Fibroblast of skin of right quadriceps (primary cell): ENCODE results near the gene GTF2IRD2.
"Not testable (repeated sequence)": the region's sequence is repeated elsewhere in the genome, so short reads cannot be mapped to it uniquely, and the experiment has no call there.

ENCODE experiments used
- DNase-seq: peaks from one replicate; pipeline ENCODE4 v3.0.0-alpha.2; 2013

GTF2IRD2 gene

DNA sequence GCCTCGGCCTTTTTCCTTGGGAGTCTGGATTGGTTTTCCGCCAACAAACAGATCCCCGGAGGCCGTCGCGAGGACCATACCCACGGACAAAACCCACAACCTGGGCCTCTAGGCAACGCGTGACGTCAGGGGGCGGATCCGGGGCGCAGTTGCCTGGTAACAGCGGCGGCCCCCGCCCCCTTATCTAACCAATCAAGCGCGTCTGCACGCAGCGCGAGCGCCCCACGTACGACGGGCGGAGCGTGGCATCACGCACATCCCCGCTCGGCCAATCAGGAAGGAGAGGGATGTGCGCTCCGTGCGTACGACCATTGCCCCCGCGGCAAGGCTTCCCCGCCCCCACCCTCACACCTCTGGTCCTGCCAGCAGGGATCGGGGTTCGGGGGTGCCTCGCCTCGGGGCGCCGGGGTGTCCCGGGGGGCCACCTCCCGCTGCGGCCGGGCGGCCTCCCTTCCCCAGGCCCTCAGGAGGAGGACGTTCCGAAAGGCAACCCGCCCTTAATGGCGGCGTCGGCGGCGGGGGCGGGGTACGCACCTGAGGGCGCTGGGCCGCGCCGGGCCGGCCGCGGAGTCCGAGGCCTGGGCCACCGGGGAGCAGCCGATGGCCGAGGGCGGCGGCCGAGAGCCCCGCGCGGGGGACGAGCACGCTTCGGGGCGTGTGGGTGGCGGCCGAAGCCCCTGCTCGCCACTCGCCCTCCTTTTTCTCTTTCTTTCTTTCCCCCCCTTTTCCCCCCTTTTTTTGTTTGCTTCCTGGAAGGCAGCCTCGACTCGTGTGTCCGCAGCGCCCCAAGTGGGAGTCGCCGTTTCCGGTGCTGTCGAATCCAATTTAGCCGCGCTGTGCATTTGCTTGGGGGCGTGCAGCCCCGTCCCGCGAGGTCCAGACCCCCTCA is at the start of gene GTF2IRD2:
GTF2IRD2 (minus strand) TSS at position 773 of the 889 bp plus-strand sequence. CDS start 15,227 bp downstream, outside the sequence.
- DNase-seq = not testable (repeated sequence)

DNA sequence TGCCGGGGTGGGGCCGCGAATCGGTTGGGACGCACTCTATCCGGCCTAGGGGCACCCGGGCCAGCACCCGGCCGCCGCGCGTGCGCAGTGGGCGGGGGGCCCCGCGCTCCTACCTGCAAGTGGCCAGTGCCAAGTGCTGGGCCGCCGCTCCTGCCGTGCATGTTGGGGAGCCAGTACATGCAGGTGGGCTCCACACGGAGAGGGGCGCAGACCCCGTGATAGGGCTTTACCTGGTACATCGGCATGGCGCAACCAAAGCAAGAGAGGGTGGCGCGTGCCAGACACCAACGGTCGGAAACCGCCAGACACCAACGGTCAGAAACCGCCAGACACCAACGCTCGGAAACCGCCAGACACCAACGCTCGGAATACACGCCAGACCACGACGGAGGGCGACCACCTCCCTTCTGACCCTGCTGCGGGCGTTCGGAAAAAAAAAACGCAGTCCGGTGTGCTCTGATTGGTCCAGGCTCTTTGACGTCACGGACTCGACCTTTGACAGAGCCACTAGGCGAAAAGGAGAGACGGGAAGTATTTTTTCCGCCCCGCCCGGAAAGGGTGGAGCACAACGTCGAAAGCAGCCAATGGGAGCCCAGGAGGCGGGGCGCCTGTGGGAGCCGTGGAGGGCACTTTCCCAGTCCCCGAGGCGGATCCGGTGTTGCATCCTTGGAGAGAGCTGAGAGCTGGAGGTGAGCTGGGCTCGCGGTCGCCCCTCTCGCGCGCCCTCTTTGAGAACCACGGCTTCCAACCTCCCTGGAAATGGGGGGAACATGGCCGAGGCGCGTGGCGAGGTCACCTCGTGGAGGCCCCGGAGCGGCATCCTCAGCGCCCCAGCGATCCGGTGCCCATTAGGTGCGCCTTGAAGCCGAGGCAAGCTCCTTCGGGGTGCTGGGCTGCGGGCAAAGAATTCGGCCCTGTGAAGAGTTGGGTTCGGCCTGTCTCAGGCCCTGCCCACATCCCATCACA is 39.0 kb upstream of the GTF2IRD2 start:
- peak; percentile 77 for DNase-seq

DNA sequence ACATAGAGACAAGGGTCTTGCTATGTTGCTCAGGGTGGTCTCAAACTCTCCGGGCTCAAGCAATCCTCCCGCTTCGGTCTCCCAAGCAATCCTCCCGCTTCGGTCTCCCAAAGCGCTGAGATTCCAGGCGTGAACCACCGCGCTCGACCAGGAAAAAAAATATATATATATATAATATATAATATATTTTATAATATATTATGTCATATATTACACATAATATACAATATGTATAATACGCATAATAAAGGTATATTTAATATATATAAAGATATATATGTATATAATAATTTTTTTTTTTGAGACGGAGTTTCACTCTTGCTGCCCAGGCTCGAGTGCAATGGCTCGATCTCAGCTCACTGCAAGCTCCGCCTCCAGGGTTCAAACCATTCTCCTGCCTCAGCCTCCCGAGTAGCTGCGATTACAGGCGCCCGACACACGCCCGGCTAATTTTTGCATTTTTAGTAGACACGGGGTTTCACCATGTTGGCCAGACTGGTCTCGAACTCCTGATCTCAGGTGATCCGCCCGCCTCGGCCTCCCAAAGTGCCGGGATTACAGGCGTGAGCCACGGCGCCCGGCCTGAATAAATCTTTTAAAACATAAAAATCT is 38.2 kb upstream of the GTF2IRD2 start:
- not testable (repeated sequence) for DNase-seq

DNA sequence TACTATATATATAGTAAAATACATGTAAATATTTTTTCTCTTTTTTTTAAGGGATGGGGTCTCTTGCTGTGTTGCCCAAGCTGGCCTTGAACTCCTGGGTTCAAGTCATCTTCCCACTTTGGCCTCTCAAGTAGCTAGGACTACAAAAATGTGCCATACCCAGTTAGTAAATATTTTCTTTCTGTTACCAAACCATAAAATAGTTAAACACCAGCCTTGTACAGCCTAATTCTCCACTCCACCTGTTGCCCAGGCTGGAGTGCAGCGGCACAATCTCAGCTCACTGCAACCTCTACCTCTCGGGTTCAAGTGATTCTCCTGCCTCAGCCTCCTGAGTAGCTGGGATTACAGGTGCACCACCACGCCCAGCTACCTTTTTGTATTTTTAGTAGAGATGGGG is 33.9 kb upstream of the GTF2IRD2 start:
- not testable (repeated sequence) for DNase-seq

DNA sequence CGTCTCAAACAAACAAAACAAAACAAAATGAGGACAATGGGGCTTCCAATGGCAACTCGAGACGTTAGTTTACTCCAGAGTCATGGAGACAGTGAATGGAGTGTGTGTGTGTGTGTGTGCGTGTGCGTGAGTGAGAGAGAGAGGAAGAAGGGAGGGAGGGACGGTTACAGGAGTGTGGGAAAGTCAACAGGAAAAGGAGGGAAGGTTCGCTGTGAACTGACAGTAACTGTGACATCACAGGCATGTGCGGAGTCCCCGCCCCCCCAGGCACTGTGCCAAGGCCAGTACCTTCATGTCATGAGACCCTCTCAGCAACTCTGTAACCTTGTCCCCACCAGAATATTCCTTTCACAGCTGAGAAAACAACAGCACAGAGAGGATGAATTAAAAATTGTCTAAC is 30.7 kb upstream of the GTF2IRD2 start:
- not testable (repeated sequence) for DNase-seq

DNA sequence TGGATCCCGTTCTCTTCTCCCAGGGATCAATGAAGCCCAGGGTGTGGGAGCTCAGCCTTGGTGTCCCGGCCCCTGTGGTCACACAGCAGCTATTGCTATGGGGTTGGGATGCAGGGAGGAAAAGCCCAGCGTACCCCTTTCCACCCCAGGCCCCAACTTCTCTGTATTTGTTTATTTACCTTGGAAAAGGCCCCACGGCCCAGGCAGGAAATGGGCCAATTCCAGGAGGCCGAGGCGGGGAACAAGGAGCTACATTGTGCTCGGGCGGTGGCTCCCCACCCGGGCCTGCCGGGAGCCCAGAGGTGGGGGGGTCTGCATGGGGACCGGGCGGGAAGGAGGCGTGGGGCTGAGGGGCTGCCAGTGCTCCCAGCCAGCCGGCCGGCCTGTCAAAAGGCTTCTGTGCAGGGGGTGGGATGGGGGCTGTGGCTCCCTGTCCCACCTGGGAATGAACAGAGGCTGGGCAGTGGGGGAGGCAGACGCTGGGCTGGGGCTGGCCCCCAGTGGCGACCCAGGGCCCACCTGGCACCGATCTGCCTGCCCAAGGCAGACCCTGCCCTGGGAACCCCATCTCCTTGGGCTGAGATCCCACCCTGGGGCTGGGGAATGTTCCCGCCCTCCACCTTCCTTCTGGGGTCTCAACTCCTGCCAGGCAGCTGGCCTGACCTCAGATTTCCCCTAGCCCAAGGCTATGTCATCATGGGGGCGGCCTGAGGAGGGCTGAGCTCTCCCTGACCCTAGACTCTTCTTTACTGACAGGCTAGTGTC is 23.5 kb upstream of the GTF2IRD2 start:
- DNase-seq = peak; percentile 1

DNA sequence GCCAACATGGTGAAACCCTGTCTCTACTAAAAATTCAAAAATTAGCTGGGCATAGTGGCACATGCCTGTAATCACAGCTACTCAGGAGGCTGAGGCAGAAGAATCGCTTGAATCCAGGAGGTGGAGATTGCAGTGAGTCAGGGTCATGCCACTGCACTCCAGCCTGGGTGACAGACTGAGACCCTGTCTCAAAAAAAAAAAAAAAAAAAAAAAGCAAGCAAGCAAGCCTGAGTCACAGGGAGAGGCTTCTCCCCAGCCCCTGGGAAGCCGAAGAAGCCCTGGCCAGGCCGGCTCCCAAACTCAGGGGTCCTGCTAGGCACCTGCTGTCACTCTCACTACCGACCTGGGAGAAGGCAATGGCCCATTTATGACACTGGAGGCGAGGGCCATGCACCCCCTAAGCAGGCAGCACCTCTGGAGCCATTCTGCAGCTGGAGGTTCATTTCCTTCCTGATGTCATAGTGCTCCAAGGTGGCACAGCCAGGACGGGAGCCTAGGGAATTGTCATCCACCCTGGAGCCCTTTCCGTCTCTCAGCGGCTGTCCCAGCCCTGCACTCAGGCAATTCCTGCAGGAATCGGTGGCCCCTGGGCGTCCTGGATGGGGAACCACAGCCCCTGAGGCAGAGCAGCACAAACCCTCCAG is 22.8 kb upstream of the GTF2IRD2 start:
- DNase-seq = not testable (repeated sequence)

DNA sequence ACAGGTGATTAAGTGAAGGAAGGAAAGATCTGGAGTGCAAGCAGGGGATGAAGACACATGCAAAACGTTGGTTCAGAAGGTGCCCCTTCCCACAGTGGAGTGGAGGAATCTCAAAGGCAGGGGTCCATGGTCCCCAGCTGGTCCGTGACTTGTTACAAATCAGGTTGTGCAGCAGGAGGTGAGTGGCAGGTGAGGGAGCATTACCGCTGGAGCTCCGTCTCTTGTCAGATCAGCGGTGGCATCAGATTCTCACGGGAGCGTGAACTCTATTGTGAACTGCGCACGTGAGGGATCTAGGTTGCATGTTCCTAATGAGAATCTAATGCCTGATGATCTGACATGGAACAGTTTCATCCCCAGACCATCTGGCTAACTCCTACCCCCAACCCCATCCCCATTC is 21.1 kb upstream of the GTF2IRD2 start:
- not testable (repeated sequence) for DNase-seq

DNA sequence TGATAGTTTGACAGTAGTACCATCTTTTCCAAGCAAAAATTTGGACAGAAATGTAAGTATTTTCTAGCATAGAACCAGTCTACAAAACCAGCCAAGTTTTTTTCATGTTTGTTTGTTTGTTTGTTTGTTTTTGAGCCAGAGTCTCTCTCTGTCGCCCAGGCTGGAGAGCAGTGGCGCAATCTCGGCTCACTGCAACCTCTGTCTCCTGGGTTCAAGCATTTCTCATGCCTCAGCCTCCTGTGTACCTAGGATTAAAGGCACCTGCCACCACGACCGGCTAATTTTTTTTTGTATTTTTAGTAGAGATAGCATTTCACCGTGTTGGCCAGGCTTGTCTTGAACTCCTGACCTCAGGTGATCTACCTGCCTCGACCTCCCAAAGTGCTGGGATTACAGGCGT is 14.4 kb upstream of the GTF2IRD2 start:
- DNase-seq = not testable (repeated sequence)

DNA sequence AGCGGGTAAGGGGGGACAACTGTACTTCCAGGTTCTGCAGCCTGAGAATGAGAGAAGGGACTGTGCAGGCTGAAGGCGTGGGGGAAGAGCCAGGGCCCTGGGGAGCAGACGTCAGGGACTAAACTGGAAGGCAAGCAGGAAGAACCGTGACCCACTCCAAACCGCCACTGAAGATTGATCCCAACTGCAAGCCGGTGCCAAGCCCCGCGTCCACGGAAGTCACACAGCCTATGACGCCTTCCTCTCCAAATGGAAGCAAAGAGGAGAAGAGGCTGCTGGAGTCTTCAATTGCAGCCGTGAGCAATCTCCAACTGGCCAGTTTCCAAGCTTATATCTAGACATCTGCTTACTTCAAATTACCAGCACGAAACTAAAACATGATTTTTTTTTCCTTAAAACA is 1.6 kb downstream of the GTF2IRD2 start:
- DNase-seq = not testable (repeated sequence)

DNA sequence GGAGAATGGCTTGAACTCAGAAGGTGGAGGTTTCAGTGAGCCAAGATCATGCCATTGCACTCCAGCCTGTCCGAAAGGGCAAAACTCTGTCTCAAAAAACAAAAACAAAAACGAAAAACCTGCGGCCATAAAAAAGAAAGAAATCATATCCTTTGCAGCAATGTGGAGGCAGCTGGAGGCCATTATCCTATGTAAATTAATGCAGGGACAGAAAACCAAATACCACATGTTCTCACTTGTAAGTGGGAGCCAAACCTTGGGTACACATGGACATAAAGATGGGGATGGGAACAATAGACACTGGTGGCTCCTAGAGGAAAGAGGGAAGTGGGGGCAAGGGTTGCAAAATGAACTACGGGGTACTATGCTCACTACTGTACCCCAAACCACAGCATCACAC is 21.0 kb downstream of the GTF2IRD2 start:
- DNase-seq = not testable (repeated sequence)

DNA sequence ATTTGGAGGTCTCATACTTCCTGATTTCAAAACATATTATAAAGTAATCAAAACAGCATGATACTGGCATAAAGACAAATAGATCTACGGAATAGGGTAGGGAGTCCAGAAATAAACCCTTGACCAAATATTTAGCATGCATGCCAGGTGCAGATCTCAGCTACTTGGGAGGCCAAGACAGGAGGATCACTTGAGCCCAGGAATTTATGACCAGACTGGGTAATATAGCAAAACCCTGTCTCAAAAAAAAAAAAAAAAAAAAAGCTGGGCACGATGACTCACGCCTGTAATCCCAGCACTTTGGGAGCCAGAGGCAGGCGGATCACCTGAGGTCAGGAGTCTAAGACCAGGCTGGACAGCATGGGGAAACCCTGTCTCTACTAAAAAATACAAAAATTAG is 21.4 kb downstream of the GTF2IRD2 start:
- not testable (repeated sequence) for DNase-seq

DNA sequence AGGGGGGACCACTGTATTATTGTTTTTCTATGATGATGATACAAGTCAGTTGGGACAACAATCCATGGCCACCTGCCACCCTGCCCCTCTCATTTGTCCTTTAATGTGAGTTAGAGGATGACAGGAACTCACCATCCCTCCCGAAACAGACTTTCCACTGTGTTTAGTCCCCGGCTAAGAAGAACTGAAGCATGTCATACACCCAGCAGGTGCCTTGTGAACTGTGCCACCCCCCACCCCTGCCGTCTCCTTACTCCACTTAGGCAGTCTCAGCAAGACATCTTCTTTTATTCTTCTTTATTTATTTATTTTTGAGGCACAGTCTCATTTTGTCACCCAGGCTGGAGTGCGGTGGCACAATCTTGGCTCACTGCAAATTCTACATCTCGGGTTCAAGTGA is 30.1 kb downstream of the GTF2IRD2 start:
- DNase-seq = not testable (repeated sequence)

DNA sequence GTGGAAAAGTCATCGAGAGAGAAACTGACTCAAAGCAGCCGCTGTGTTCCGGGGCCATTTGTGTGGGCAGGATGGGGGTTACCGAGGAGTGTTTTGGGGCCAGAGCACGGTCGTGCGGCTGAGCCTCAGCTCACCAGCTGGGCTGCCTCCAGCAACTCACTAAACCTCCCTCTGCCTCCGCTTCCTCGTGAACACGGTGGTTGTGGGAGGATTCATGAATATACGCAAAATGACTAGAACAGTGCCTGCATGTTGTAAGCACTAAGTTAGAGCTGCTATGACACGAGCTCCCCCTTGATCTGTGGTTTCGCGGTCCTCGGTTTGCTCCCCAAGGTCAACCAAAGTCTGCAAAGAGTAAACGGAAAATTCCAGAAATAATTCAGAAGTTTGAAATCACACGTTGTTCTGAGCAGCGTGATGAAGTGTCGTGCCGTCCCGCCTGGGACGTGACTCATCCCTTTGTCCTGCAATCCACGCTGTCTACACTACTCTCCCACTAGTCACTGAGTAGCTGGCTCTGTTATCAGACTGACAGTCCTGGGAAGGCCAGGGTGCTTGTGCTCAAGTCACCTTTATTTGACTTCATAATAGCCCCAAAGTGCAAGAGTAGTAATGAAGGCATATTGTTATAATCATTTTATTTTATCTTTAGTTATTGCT is 31.1 kb downstream of the GTF2IRD2 start:
- not testable (repeated sequence) for DNase-seq

DNA sequence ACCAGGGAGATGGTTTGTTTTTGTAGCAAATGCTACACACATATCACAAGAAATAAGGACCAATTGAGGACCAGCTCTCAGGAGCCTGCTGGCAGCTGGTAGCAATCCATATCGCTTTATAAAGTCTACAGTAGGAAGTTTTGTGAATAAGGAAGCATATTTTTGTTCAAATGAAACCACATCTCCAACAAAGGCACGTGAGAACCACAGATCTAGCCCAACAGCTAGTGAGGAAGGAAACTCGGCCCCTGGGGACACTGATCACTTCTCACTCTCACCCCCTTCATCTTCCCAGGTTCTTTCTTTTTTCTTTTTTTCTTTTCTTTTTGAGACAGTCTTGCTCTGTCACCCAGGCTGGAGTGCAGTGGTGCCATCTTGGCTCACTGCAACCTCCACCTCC is 35.5 kb downstream of the GTF2IRD2 start:
- DNase-seq = not testable (repeated sequence)

DNA sequence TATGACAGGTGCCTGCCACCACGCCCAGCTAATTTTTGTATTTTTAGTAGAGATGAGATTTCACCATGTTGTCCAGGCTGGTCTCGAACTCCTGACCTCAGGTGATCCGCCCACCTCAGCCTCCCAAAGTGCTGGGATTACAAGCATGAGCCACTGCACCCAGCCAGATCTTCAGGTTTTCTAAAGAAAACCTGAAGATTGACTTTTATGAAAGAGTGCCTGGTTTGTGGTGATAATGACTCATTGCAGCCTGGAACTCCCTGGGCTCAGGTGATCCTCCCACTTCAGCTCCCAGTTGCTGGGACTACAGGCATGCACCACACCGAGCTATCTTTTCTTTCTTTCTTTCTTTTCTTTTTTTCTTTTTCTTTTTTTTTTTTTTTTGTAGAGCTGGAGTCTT is 52.8 kb downstream of the GTF2IRD2 start:
- not testable (repeated sequence) for DNase-seq

DNA sequence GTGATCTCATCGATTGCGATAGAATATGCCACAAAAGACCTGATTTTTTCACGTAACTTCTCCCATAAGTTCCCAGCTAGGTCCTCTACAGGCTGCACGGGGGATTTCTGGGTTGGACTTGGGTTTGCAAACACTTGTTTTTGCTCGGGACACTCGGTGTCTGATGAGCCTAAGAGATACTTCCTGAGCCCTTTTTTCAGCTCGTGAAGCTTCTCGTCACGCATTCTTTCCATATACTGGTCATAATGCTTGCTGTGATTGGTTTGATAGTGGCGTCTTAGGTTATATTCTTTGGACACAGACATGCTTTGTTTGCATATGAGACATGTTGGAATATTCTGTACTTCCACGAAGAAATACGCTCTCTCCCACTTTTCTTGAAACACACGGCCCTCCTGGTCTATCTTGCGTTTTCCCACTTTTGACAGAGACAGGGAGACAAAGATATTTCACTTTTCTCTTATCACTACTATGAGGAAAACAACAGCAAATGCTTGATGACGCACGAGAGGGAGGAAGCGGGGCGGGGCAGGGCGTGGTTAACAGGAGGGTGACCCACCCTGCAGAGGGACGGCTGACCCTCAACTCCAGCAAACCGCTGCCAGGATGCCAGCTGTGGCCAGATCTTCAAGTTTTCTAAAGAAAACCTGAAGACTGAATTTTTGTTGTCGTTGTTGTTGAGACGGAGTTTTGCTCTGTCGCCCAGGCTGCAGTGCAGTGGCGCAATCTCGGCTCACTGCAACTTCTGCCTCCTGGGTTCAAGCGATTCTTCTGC is 53.4 kb downstream of the GTF2IRD2 start:
- not testable (repeated sequence) for DNase-seq

DNA sequence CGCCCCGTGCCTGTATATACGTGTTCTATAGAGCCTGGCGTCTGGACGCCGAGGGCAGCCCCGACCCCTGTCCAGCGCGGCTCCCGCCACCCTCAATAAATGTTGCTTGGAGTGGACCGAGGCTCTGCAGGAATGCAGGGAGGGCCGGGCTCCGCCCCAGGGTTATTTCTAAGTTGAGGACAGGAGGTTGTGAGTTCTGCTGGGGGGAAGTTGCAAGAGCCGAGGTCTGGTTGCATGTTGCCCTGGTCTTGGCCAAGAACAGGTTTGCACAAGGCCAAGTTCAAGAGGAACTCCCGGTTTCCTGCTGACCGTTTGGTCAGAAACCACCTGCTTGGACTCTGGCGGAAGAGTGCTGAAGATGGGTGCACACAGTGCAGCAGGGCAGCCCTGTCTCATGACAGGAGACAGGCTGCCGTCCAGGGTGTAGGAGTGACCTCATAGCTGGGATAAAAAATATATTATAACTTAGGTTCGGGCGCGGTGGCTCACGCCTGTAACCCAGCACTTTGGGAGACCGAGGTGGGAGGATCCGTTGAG is 62.1 kb downstream of the GTF2IRD2 start:
- DNase-seq = not testable (repeated sequence)

DNA sequence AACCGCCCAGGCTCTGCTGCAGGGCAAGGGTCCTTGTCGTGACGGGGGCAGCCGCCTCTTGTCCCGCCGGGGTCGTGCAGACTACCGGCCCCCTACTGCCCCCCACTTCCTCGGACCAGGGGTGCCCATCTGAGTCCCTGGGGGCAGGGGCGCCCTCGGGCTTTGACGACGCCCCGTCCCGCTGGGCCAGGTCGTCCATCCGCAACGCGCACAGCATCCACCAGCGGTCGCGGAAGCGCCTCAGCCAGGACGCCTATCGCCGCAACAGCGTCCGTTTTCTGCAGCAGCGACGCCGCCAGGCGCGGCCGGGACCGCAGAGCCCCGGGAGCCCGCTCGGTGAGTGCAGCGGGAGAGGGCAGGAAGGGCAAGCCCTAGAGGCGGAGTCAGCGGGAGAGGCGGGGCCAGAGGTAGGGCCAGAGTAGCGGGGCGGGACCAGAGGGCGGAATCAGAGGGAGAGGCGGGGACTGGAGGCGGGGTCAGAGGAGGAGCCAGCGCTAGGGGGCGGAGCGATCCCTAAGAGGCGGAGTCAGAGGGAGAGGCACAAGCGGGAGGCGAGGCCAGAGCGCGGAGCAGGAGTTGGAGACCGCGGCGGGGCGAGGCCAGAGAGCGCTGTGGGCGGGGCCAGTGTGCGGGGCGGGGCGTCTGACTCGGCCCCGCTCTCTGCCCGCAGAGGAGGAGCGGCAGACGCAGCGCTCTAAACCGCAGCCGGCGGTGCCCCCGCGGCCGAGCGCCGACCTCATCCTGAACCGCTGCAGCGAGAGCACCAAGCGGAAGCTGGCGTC is 62.8 kb downstream of the GTF2IRD2 start:
- DNase-seq = peak; percentile 81
